Measurements from ENCODE around the gene SLC17A7. TPM values are rescaled to one million over a fixed set of nuclear protein-coding genes. Genes with fewer than 3 reads are reported as not detected.

SLC17A7 gene
- total RNA-seq, 6 experiments from 2014 or later = 0.05 to 0.17 (median 0.09) TPM; not detected in 1

- DNase-seq = no peak
- no peak for TF ChIP-seq CTCF (IDR thresholded peaks at IDR 0.05)
- Mint-ChIP-seq H3K36me3 (ENCODE audit: low read depth) (no peaks in the 10 kb centered on the region), H3K4me3 (no peak within 1 kb of the TSS), H3K9me3 (peaks cover 2% of the 10 kb centered on the region; the same call in 1 of the 2 replicates), H3K27ac (no peak within 1 kb of the TSS), H3K27me3 (ENCODE audit: insufficient read depth) (peaks cover 14% of the 10 kb centered on the region), H3K4me1 (ENCODE audit: low read depth) (peaks cover 6% of the 10 kb centered on the region)
Observed at GRCh38 chr19:49387936-49388372, 53.4 kb downstream of the SLC17A7 start, which contains the start of gene KASH5. TSS of gene KASH5 (plus strand) at chr19:49388249. CDS start at chr19:49390884, 2,635 bp downstream.

- Mint-ChIP-seq H3K36me3 (ENCODE audit: low read depth) (no peaks in the 10 kb centered on the region), H3K4me1 (ENCODE audit: low read depth) (no peaks in the 10 kb centered on the region), H3K27ac (no peak overlapping the region), H3K9me3 (peaks cover 19% of the 10 kb centered on the region), H3K4me3 (no peak overlapping the region), H3K27me3 (ENCODE audit: insufficient read depth) (peaks cover 12% of the 10 kb centered on the region)
- no peak for TF ChIP-seq CTCF (IDR thresholded peaks at IDR 0.05)
- no peak for DNase-seq
Observed at GRCh38 chr19:49383599-49383998, 57.7 kb downstream of the SLC17A7 start.

- H3K9me3 Mint-ChIP-seq = peaks cover 19% of the 10 kb centered on the region
- no peak for TF ChIP-seq CTCF (IDR thresholded peaks at IDR 0.05)
- no peaks in the 10 kb centered on the region for H3K4me1 Mint-ChIP-seq (ENCODE audit: low read depth)
- H3K36me3 Mint-ChIP-seq (ENCODE audit: low read depth) = no peaks in the 10 kb centered on the region
- peaks cover 9% of the 10 kb centered on the region for H3K27me3 Mint-ChIP-seq (ENCODE audit: insufficient read depth)
- H3K4me3 Mint-ChIP-seq = no peak overlapping the region
- H3K27ac Mint-ChIP-seq = no peak overlapping the region
- DNase-seq = no peak
Observed at GRCh38 chr19:49382639-49383038, 58.7 kb downstream of the SLC17A7 start.

GRCh38 chr19:49380391-49380790, 60.9 kb downstream of the SLC17A7 start:
- no peak for TF ChIP-seq CTCF (IDR thresholded peaks at IDR 0.05)
- H3K4me1 Mint-ChIP-seq (ENCODE audit: low read depth) = no peaks in the 10 kb centered on the region
- no peak overlapping the region for H3K4me3 Mint-ChIP-seq
- H3K9me3 Mint-ChIP-seq = peaks cover 19% of the 10 kb centered on the region
- H3K27me3 Mint-ChIP-seq (ENCODE audit: insufficient read depth) = peaks cover 20% of the 10 kb centered on the region
- H3K27ac Mint-ChIP-seq = no peak overlapping the region
- no peak for DNase-seq
- no peaks in the 10 kb centered on the region for H3K36me3 Mint-ChIP-seq (ENCODE audit: low read depth)

Other genes with a start within 250 kb of the SLC17A7 start
- gene SLC6A16, start 116.3 kb downstream of the SLC17A7 start, total RNA-seq (2021; fragmentation: NEBNext Ultra II Directional; extraction: Animal tissue kit (Norgen Biotek cat#: 25700)) = under 1 TPM in 5 of 6 experiments, not detected in 1; 0.26 to 0.53 (median 0.40) TPM
- not detected for gene CD37, start 106.1 kb downstream of the SLC17A7 start, total RNA-seq (2021; fragmentation: NEBNext Ultra II Directional; extraction: Animal tissue kit (Norgen Biotek cat#: 25700))
- 10 to 100 TPM; 16.5 to 23.1 (median 20.8) TPM for gene TEAD2, start 79.1 kb downstream of the SLC17A7 start, total RNA-seq (2021; fragmentation: NEBNext Ultra II Directional; extraction: Animal tissue kit (Norgen Biotek cat#: 25700))
- gene DKKL1, start 77.7 kb downstream of the SLC17A7 start, total RNA-seq (2021; fragmentation: NEBNext Ultra II Directional; extraction: Animal tissue kit (Norgen Biotek cat#: 25700)) = not detected
- gene KASH5, start 53.3 kb downstream of the SLC17A7 start, total RNA-seq (2021; fragmentation: NEBNext Ultra II Directional; extraction: Animal tissue kit (Norgen Biotek cat#: 25700)) = not detected
- gene PTH2, start 18.1 kb downstream of the SLC17A7 start, total RNA-seq (2021; fragmentation: NEBNext Ultra II Directional; extraction: Animal tissue kit (Norgen Biotek cat#: 25700)) = not detected
- not detected for gene GFY, start 16.1 kb downstream of the SLC17A7 start, total RNA-seq (2021; fragmentation: NEBNext Ultra II Directional; extraction: Animal tissue kit (Norgen Biotek cat#: 25700))
- 10 to 100 TPM; 55.8 to 65.6 (median 57.5) TPM for gene PIH1D1, start 10.3 kb upstream of the SLC17A7 start, total RNA-seq (2021; fragmentation: NEBNext Ultra II Directional; extraction: Animal tissue kit (Norgen Biotek cat#: 25700))
- 10 to 100 TPM; 13.9 to 23.0 (median 19.8) TPM for gene ALDH16A1, start 11.7 kb upstream of the SLC17A7 start, total RNA-seq (2021; fragmentation: NEBNext Ultra II Directional; extraction: Animal tissue kit (Norgen Biotek cat#: 25700))
- 10 to 100 TPM in 2 of 6 experiments, 1 to 10 TPM in 4; 4.9 to 12.5 (median 9.4) TPM for gene FLT3LG, start 32.7 kb upstream of the SLC17A7 start, total RNA-seq (2021; fragmentation: NEBNext Ultra II Directional; extraction: Animal tissue kit (Norgen Biotek cat#: 25700))
- 1,000 to 10,000 TPM; 2,015 to 2,373 (median 2,179) TPM for gene RPL13A, start 46.1 kb upstream of the SLC17A7 start, total RNA-seq (2021; fragmentation: NEBNext Ultra II Directional; extraction: Animal tissue kit (Norgen Biotek cat#: 25700))
- 1,000 to 10,000 TPM; 1,343 to 1,545 (median 1,429) TPM for gene RPS11, start 54.9 kb upstream of the SLC17A7 start, total RNA-seq (2021; fragmentation: NEBNext Ultra II Directional; extraction: Animal tissue kit (Norgen Biotek cat#: 25700))
- 10 to 100 TPM; 33.2 to 39.3 (median 37.4) TPM for gene FCGRT, start 71.1 kb upstream of the SLC17A7 start, total RNA-seq (2021; fragmentation: NEBNext Ultra II Directional; extraction: Animal tissue kit (Norgen Biotek cat#: 25700))
- 100 to 1,000 TPM; 117 to 316 (median 287) TPM for gene RCN3, start 86.5 kb upstream of the SLC17A7 start, total RNA-seq (2021; fragmentation: NEBNext Ultra II Directional; extraction: Animal tissue kit (Norgen Biotek cat#: 25700))
- 10 to 100 TPM; 66.0 to 79.7 (median 72.4) TPM for gene NOSIP, start 139.0 kb upstream of the SLC17A7 start, total RNA-seq (2021; fragmentation: NEBNext Ultra II Directional; extraction: Animal tissue kit (Norgen Biotek cat#: 25700))
- under 1 TPM; 0.33 to 0.69 (median 0.42) TPM for gene PRRG2, start 139.8 kb upstream of the SLC17A7 start, total RNA-seq (2021; fragmentation: NEBNext Ultra II Directional; extraction: Animal tissue kit (Norgen Biotek cat#: 25700))
- gene PRR12, start 149.7 kb upstream of the SLC17A7 start, total RNA-seq (2021; fragmentation: NEBNext Ultra II Directional; extraction: Animal tissue kit (Norgen Biotek cat#: 25700)) = 10 to 100 TPM; 23.3 to 26.2 (median 24.3) TPM
- gene RRAS, start 198.6 kb upstream of the SLC17A7 start, total RNA-seq (2021; fragmentation: NEBNext Ultra II Directional; extraction: Animal tissue kit (Norgen Biotek cat#: 25700)) = 100 to 1,000 TPM; 130 to 162 (median 133) TPM
- 100 to 1,000 TPM; 112 to 134 (median 121) TPM for gene SCAF1, start 200.7 kb upstream of the SLC17A7 start, total RNA-seq (2021; fragmentation: NEBNext Ultra II Directional; extraction: Animal tissue kit (Norgen Biotek cat#: 25700))
- gene IRF3, start 224.3 kb upstream of the SLC17A7 start, total RNA-seq (2021; fragmentation: NEBNext Ultra II Directional; extraction: Animal tissue kit (Norgen Biotek cat#: 25700)) = 10 to 100 TPM; 55.5 to 72.8 (median 58.7) TPM
- gene BCL2L12, start 224.4 kb upstream of the SLC17A7 start, total RNA-seq (2021; fragmentation: NEBNext Ultra II Directional; extraction: Animal tissue kit (Norgen Biotek cat#: 25700)) = 10 to 100 TPM; 23.9 to 34.2 (median 33.4) TPM
- 100 to 1,000 TPM; 209 to 226 (median 217) TPM for gene PRMT1, start 235.7 kb upstream of the SLC17A7 start, total RNA-seq (2021; fragmentation: NEBNext Ultra II Directional; extraction: Animal tissue kit (Norgen Biotek cat#: 25700))
- under 1 TPM; 0.74 to 0.99 (median 0.87) TPM for gene ADM5, start 248.1 kb upstream of the SLC17A7 start, total RNA-seq (2021; fragmentation: NEBNext Ultra II Directional; extraction: Animal tissue kit (Norgen Biotek cat#: 25700))
- 10 to 100 TPM; 32.7 to 42.6 (median 36.4) TPM for gene CPT1C, start 249.6 kb upstream of the SLC17A7 start, total RNA-seq (2021; fragmentation: NEBNext Ultra II Directional; extraction: Animal tissue kit (Norgen Biotek cat#: 25700))